Spleen (tissue), 7 donors: ENCODE results near the gene MPV17L2.

Experiments
- CTCF ChIP-seq, 11 experiments: fragments of 200-600 bp in 7 of 11; fragments of 450-650 bp in 4 of 11; sonication (generic) in 4 of 11; IDR thresholded peaks in 8 of 11; conservative IDR thresholded peaks in 3 of 11; 1 replicate in 7 of 11; 2 replicates in 4 of 11; pipeline versions ENCODE4 v1.4.0 to v1.8.0; 2016 to 2021; ENCODE audit warnings: antibody characterized with exemption in 11 of 11, inconsistent platforms in 4 of 11, mild to moderate bottlenecking in 1 of 11
- POLR2A ChIP-seq, 3 donors: fragments of 450-650 bp; IDR thresholded peaks; one replicate each; pipeline ENCODE4 v1.5.1; 2017; ENCODE audit warnings: antibody characterized with exemption in 3 of 3, mild to moderate bottlenecking in 1 of 3
- donor health status: DM: no; HTN: no; CAD: no; lungs with moderate emphysema.
- donor health status: DM: no; HTN: no; CAD: no.
- donor health status: DM: no; HTN: no; CAD: no.

- TF ChIP-seq POLR2A (IDR thresholded peaks at IDR 0.05) (no peak), CTCF (IDR thresholded peaks at IDR 0.05 in 8 of 11, conservative IDR thresholded peaks at IDR 0.05 in 3 of 11) (no peak)
These were observed 1.7 kb downstream of the MPV17L2 start for GRCh38 chr19:18194554-18195238.
